ENCODE results near the gene ATP6V0C.

The ATP6V0C gene

DNA sequence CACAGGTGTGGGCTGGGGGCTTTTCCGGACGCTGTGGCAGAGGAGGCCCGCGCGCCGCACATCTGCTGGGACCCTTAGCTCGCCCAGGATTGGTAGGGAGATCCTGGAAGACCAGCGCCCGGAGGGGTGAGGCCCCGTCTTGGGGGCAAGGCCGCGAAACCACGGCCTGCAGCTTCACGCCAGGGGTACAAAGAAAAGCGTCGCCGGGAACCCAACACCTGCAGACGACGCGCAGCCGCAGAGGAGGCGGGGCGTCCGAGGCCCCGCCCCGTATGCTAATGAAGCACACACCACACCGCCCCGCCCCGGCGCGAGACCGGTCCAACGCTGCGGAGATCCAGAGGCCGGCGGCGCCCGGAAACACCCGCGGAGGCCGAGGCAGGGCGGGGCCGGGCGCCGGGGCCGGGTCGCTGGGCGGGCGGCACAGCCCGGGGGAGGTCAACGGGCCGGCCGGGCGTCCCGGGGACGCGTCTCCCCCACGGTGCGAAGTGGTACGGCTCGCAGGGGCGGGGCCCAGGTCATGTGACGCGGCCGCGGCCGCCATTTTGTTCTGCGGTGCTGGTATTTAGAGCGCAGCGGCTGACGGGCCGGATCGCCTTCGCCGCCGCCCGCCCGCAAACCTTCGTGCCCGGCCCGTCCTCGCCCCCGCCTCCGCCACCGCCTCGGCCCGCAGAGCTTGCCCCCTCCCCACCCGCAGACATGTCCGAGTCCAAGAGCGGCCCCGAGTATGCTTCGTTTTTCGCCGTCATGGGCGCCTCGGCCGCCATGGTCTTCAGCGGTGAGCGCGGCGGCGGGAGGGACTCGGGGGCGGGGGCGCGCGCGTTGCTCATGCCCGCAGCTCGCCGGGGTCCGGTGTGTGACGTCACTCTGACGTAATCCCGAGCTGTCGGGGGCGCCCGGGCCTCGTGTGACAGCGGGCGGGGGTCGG lies at the start of gene ATP6V0C:
ATP6V0C (plus strand) TSS at position 548 of the 928 bp plus-strand sequence; CDS start at position 700, 152 bp downstream.
- peak; percentile 95 for DNase-seq (ENCODE audit: low spot score)

- no peak for DNase-seq (ENCODE audit: low spot score)
Measured at GRCh38 chr16:2464333-2464732, 49.4 kb upstream of the ATP6V0C start.

DNA sequence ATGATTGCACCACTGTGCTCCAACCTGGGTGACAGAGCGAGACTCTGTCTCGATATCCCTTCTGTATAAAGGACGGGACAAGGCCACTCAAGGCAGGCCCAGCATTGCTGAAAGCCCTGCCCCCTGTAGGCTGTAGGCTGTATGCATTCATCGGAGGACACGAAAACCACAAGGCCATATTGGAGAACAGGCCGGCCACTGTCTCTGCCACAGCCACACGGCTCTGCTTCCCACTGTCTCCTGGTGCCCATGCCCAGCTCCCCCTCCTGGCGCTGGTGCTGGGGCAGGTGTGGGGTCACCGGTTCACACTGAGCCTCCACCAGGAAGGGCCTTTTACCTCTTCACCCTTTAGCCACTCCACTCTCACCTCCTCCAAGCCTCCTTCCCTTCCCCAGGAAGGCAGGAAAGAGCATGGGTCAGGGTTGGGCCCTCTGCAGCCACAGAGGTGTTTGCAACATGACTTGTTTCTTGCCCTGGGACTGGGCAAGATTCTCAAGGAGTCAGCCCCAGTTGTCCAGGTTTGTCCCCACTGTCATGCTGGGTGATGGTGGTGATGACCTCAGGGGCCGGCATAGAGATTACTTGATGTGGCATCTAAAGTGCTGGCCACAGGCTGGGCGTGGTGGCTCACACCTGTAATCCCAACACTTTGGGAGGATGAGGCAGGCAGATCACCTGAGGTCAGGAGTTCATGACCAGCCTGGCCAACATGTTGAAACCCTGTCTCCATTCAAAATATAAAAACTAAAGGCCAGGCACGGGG lies 47.9 kb upstream of the ATP6V0C start:
- no peak for DNase-seq (ENCODE audit: low spot score)

DNA sequence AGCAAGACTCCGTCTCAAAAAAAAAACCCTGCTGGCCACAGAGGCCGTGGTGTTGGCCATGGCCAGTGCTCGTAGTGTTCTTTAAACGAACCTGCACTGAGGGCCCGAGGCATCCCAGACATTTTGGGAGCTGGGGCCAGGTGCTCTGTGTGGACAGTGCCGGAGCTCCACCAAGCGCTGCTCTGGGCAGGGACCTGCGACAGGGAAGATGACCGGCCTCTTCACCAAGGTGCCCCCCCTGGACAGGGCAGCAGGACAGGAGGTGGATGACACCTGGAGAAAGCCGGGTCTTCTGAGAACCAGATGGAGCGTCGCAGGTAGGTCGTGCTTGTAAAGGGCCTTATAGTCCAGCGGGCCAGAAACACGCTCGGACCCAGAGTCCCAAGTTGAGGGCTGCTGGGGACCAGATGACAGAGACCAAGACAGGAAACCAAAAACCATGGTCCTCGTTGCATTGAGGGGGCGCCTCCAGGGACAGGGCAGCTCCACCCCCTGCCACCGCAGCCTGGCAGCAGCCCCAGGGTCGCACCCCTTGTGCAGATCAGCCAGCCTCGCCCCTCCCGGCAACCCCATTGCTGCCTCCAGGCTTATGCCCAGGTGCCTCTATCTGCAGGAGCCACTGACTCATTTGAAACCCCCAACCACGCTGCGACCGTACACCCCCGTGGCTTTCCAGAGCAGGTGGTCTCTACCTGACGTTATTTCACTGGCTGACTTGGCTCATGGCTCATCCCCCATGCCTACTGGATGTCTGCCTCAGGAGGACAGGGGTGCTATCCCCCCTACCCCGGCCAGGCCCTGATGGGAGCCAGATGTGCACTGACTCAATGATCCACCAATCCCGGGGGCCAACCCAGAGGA lies 46.9 kb upstream of the ATP6V0C start:
- no peak for DNase-seq (ENCODE audit: low spot score)

DNA sequence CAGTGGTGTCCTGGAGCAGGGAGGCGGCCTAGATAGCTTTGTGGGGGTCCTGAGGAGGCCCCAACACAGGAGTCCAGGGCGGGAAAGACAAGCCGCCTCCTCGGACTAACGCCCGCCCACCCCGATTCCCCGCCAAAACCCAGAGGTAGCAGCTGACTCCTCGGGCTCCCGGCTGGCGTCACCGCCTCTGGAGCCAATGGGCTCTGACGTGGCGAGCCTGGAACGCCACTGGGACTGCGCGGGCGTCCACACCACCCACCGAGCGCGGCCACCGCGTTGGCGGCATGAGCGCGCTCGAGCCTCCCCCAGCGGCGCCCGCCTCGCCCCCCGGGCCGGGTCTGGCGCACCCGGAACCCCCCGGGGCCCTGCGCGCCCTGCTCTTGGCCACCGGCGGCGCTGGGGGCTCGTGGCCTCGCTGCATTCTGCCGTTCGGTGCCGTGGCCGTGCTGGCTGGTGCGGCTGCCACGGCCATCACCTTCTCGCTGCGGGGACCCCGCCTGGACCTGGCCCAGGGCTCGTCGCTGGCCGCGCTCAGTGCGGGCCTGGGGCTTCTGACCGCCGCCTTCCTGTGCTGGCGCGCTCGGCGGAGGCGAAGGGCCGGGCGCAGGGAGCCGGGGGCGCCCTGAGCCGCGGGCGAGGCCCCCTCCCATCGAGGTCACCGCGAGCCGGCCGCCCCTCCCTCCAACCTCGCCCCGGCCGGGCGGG lies 46.1 kb upstream of the ATP6V0C start:
- peak; percentile 80 for DNase-seq (ENCODE audit: low spot score)

GRCh38 chr16:2468233-2468724 lies 45.5 kb upstream of the ATP6V0C start:
- no peak for DNase-seq (ENCODE audit: low spot score)

- DNase-seq (ENCODE audit: low spot score): peak; percentile 89
Measured at GRCh38 chr16:2468725-2469398, 44.9 kb upstream of the ATP6V0C start.

GRCh38 chr16:2469399-2470233 lies 44.1 kb upstream of the ATP6V0C start:
- no peak for DNase-seq (ENCODE audit: low spot score)

DNA sequence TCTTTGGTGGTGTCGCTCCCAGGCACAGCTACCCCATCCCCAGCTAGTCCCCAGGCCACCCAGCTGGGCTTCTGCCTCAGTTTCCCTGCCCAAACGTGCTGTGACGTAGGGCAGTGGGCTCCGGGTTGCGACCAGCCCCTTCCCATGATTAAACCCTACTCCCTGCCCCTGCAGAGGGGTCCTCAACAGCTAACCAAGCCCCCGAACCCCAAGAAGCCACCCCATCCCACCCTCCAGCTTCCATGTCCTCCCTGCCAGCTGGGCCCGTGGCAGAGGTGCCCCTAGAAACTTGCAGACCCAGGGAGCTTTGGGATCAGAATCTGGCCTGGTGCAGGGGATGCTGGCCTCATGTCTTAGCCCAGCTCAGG lies 43.5 kb upstream of the ATP6V0C start:
- no peak for DNase-seq (ENCODE audit: low spot score)

GRCh38 chr16:2470603-2471015 lies 43.1 kb upstream of the ATP6V0C start:
- no peak for DNase-seq (ENCODE audit: low spot score)

GRCh38 chr16:2471016-2471652 lies 42.6 kb upstream of the ATP6V0C start, which contains the start of gene NTN3:
NTN3 (plus strand) TSS chr16:2471297; CDS start chr16:2471702, 405 bp downstream.
- peak; percentile 89 for DNase-seq (ENCODE audit: low spot score)

GRCh38 chr16:2471653-2472487 lies 41.9 kb upstream of the ATP6V0C start:
- no peak for DNase-seq (ENCODE audit: low spot score)

DNA sequence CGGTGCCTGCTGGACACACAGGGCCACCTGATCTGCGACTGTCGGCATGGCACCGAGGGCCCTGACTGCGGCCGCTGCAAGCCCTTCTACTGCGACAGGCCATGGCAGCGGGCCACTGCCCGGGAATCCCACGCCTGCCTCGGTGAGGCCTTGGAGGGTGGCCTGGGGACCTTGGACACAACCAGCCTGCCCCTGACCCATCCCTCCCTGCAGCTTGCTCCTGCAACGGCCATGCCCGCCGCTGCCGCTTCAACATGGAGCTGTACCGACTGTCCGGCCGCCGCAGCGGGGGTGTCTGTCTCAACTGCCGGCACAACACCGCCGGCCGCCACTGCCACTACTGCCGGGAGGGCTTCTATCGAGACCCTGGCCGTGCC lies 41.3 kb upstream of the ATP6V0C start:
- no peak for DNase-seq (ENCODE audit: low spot score)

DNA sequence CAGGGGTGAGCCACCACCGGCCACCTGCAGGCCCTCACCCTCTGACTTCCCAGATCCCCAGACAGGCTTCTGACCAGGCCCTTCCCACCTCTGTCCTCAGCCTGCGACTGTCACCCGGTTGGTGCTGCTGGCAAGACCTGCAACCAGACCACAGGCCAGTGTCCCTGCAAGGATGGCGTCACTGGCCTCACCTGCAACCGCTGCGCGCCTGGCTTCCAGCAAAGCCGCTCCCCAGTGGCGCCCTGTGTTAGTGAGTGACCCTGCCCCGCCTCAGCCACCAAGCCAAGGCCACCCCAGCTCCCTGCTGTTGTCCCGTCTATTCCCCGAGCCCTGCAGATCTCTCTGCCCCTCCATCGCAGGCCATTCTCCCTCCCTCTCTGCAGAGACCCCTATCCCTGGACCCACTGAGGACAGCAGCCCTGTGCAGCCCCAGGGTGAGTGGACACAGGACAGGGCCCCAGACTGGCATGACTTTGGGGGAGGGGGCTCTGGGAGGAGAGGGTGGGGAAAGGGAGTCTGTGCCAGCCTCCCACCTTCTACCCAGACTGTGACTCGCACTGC lies 40.8 kb upstream of the ATP6V0C start:
- DNase-seq (ENCODE audit: low spot score): no peak

- peak; percentile 64 for DNase-seq (ENCODE audit: low spot score)
Measured at GRCh38 chr16:2473446-2473926, 40.3 kb upstream of the ATP6V0C start.

- DNase-seq (ENCODE audit: low spot score): peak; percentile 61
Measured at GRCh38 chr16:2473999-2474876, 39.5 kb upstream of the ATP6V0C start.
